Neural progenitor cell (in vitro differentiated cells): ENCODE results near the gene NPEPL1. TPM values are rescaled to one million over a fixed set of nuclear protein-coding genes. Genes with fewer than 3 reads are reported as not detected.

Experiments used
- DNase-seq: peaks from one replicate; pipeline ENCODE4 v3.0.0-alpha.2; 2016; ENCODE audit warnings: low spot score
- H2AFZ ChIP-seq: fragments of 200-600 bp; sonication (generic); replicated peaks from 2 replicates; pipeline ENCODE4 v1.6.1; 2016; ENCODE audit warnings: antibody characterized with exemption
- H3F3A ChIP-seq: fragments of 200-600 bp; sonication (generic); 2 replicates; pipeline ENCODE4 v1.6.1; 2016; ENCODE audit warnings: antibody characterized with exemption, low read depth
- H3K27ac ChIP-seq: fragments of 200-600 bp; sonication (generic); 2 replicates; pipeline ENCODE4 v1.5.1; 2016; ENCODE audit warnings: mild to moderate bottlenecking
- H3K27me3 ChIP-seq: fragments of 200-600 bp; sonication (generic); 2 replicates; pipeline ENCODE4 v1.6.1; 2016; ENCODE audit warnings: mild to moderate bottlenecking, moderate library complexity
- H3K36me3 ChIP-seq: fragments of 200-600 bp; sonication (generic); 2 replicates; pipeline ENCODE4 v1.5.1; 2016
- H3K4me1 ChIP-seq: fragments of 200-600 bp; sonication (generic); 2 replicates; pipeline ENCODE4 v1.6.1; 2016; ENCODE audit warnings: mixed run types
- H3K4me2 ChIP-seq: fragments of 200-600 bp; sonication (generic); 2 replicates; pipeline ENCODE4 v1.6.1; 2016
- H3K4me3 ChIP-seq: fragments of 200-600 bp; sonication (generic); 2 replicates; pipeline ENCODE4 v1.5.1; 2016
- H3K79me2 ChIP-seq: fragments of 200-600 bp; sonication (generic); 2 replicates; pipeline ENCODE4 v1.6.1; 2016; ENCODE audit warnings: low read depth
- H3K9ac ChIP-seq: fragments of 200-600 bp; sonication (generic); 2 replicates; pipeline ENCODE4 v1.6.1; 2016
- H3K9me3 ChIP-seq: fragments of 200-600 bp; sonication (generic); 2 replicates; pipeline ENCODE4 v1.5.1; 2016; ENCODE audit warnings: low read depth
- H4K20me1 ChIP-seq: fragments of 200-600 bp; sonication (generic); 2 replicates; pipeline ENCODE4 v1.6.1; 2016; ENCODE audit warnings: low read depth
- H3K27ac Mint-ChIP-seq: 3 replicates; pipeline ENCODE4 v1.8.0; 2021; ENCODE audit warnings: mixed read lengths
- H3K27me3 Mint-ChIP-seq: 2 replicates; pipeline ENCODE4 v1.8.0; 2022; ENCODE audit warnings: low read depth, mild to moderate bottlenecking, inconsistent platforms, moderate library complexity, mixed read lengths; ENCODE audit not compliant: insufficient read depth
- H3K36me3 Mint-ChIP-seq: 3 replicates; pipeline ENCODE4 v1.8.0; 2021; ENCODE audit warnings: mixed read lengths
- H3K4me1 Mint-ChIP-seq: 3 replicates; pipeline ENCODE4 v1.8.0; 2021; ENCODE audit warnings: mixed read lengths
- H3K4me3 Mint-ChIP-seq: 3 replicates; pipeline ENCODE4 v1.8.0; 2021; ENCODE audit warnings: mild to moderate bottlenecking, moderate library complexity, mixed read lengths
- H3K9me3 Mint-ChIP-seq: 3 replicates; pipeline ENCODE4 v1.8.0; 2020; ENCODE audit warnings: mixed read lengths
- CTCF ChIP-seq: fragments of 200-600 bp; sonication (generic); IDR thresholded peaks from 2 replicates; pipeline ENCODE4 v1.5.1; 2017; ENCODE audit warnings: antibody characterized with exemption, mild to moderate bottlenecking
- EZH2 ChIP-seq: fragments of 200-600 bp; sonication (generic); IDR thresholded peaks from 2 replicates; pipeline ENCODE4 v1.6.1; 2017; ENCODE audit warnings: antibody characterized with exemption, mild to moderate bottlenecking, moderate library complexity
- EZH2phosphoT487 ChIP-seq: fragments of 200-600 bp; sonication (generic); IDR thresholded peaks from 2 replicates; pipeline ENCODE4 v1.6.1; 2017; ENCODE audit warnings: antibody characterized with exemption
- total RNA-seq: library from RNA; depleted of rRNA; stranded (reverse); fragments of >200 nt; gene quantifications from 2 replicates; pipeline ENCODE4 v1.2.3, GENCODE V29; 2015; ENCODE audit warnings: low replicate concordance

NPEPL1 gene
- total RNA-seq, 1 donor from 2014 or later, result 10.9 TPM

DNA sequence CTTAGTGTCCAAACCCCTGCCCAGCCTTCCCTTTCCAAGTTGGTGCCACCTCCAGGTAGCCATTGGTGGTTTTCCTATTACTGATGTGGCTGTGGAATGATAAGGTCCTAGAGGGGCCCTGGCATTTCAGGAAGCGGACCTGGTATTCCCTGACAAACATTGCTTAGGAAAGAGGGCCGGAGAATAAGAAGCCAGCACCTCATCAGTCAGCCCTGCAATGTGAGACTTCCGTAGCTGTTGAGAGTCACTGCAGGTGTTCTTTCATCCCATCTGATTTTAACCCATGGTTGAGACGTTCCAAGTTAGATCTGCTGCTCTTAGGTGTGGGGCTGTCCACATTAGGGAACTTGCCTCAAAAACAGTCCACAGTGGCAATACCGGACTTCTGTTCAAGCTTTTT lies 14.8 kb upstream of the NPEPL1 start:
- TF ChIP-seq EZH2, result no peak
- Mint-ChIP-seq H3K27ac (no peak overlapping the region), H3K36me3 (peaks cover 26% of the 10 kb centered on the region), H3K27me3 (no peaks in the 10 kb centered on the region), H3K9me3 (no peaks in the 10 kb centered on the region), H3K4me1 (peaks cover under 1% of the 10 kb centered on the region), H3K4me3 (no peak overlapping the region)
- no peak overlapping the region for H3K4me3 ChIP-seq
- peaks cover 11% of the 10 kb centered on the region for H4K20me1 ChIP-seq
- H3F3A ChIP-seq, result no peaks in the 10 kb centered on the region
- no peaks in the 10 kb centered on the region for H3K79me2 ChIP-seq
- H3K9ac ChIP-seq, result no peak overlapping the region
- peaks cover 7% of the 10 kb centered on the region for H3K36me3 ChIP-seq
- H3K9me3 ChIP-seq, result no peaks in the 10 kb centered on the region
- H3K4me2 ChIP-seq, result no peak overlapping the region
- H3K4me1 ChIP-seq, result peaks cover 4% of the 10 kb centered on the region
- H2AFZ ChIP-seq, result no peak overlapping the region
- no peaks in the 10 kb centered on the region for H3K27me3 ChIP-seq
- no peak overlapping the region for H3K27ac ChIP-seq
- no peak for DNase-seq

GRCh38 chr20:58678806-58679205 lies 13.8 kb upstream of the NPEPL1 start:
- Mint-ChIP-seq H3K36me3 (peaks cover 21% of the 10 kb centered on the region), H3K27ac (no peak overlapping the region)
- TF ChIP-seq CTCF (no peak), EZH2 (no peak), EZH2phosphoT487 (no peak)

DNA sequence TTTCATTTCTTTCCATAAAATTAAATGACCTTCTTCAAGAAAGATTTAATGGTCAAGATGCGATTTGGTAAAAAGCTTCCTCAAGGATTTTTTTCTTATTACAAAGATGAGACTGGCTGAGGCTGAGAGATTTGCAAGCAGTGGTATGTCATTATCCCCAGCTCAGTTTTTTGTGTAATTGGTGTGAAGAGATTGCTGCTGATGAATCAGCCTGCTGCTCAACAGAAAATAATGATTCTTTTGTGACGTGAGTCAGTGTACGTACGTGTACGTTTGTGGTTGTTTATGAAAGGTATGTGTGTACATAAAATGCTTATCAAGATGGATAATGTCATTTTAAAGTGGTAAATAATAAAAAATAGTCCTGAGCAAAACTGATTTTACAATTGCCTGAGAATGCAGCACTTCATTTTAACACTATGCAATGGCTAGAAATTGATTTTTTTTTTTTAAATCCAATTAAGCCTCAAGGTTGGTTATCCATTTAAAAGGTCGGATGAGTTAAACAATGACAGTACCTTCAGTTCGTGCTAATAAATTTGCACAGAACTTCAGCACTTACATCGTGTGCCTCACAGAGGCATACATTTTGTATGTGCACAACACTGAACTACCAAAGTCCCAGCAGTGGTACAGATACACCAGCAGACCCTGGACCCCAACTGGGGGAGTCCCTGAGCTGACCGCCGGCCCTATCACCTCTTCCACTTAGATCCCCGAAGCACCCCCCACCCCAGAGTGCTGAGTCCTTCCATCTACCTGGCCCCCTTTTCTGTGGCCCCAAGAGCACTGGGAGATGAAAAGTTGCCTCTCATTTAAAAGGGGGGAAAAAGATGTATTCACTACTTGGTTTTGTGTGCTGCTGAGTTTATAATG lies 9.7 kb upstream of the NPEPL1 start:
- Histone ChIP-seq H3K4me1 (no peaks in the 10 kb centered on the region), H3K27me3 (no peaks in the 10 kb centered on the region), H3K79me2 (no peaks in the 10 kb centered on the region), H3K4me3 (no peak overlapping the region), H3K27ac (no peak overlapping the region), H3K9ac (no peak overlapping the region), H2AFZ (no peak overlapping the region), H3K9me3 (no peaks in the 10 kb centered on the region), H4K20me1 (peaks cover 3% of the 10 kb centered on the region), H3K4me2 (no peak overlapping the region), H3F3A (no peaks in the 10 kb centered on the region), H3K36me3 (no peaks in the 10 kb centered on the region)
- no peak for TF ChIP-seq EZH2phosphoT487
- no peak for TF ChIP-seq CTCF
- TF ChIP-seq EZH2, result no peak
- no peaks in the 10 kb centered on the region for H3K27me3 Mint-ChIP-seq
- no peak overlapping the region for H3K4me3 Mint-ChIP-seq
- no peak for DNase-seq
- H3K27ac Mint-ChIP-seq, result no peak overlapping the region
- no peaks in the 10 kb centered on the region for H3K4me1 Mint-ChIP-seq
- H3K36me3 Mint-ChIP-seq, result peaks cover 10% of the 10 kb centered on the region
- H3K9me3 Mint-ChIP-seq, result no peaks in the 10 kb centered on the region

More at GRCh38 chr20:58678806-58679205, 13.8 kb upstream of the NPEPL1 start:
- Histone ChIP-seq H3K9ac (no peak overlapping the region), H3K4me1 (peaks cover 4% of the 10 kb centered on the region), H4K20me1 (peaks cover 11% of the 10 kb centered on the region), H3K27ac (no peak overlapping the region), H3K36me3 (peaks cover 7% of the 10 kb centered on the region), H3K27me3 (no peaks in the 10 kb centered on the region), H2AFZ (no peak overlapping the region), H3K4me2 (no peak overlapping the region), H3K9me3 (no peaks in the 10 kb centered on the region), H3K79me2 (no peaks in the 10 kb centered on the region), H3F3A (no peaks in the 10 kb centered on the region), H3K4me3 (no peak overlapping the region)
- no peaks in the 10 kb centered on the region for H3K9me3 Mint-ChIP-seq
- H3K4me1 Mint-ChIP-seq, result no peaks in the 10 kb centered on the region
- DNase-seq, result no peak
- H3K27me3 Mint-ChIP-seq, result no peaks in the 10 kb centered on the region
- no peak overlapping the region for H3K4me3 Mint-ChIP-seq

DNA sequence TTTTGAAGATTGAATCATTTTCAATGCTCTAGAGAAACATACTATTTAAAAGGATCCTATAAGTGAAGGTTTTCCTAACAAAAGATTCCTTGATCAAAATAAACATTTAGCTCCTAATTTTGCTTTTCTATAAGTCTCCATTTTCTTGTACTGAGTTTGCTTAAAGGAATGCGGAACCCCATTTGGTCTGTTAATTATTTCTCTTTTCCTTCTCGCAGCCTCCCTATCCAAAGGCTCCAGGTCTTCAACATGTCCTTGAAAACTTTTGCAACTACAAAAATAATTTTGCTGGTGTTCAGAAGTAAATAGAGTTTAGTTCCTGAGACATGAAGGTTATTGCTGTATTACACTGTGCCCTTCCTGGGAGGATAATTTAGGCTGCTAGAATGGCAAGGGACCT lies 8.3 kb upstream of the NPEPL1 start:
- no peak overlapping the region for H3K4me2 ChIP-seq
- H3K79me2 ChIP-seq, result no peaks in the 10 kb centered on the region
- H3K27me3 ChIP-seq, result no peaks in the 10 kb centered on the region
- no peaks in the 10 kb centered on the region for H3K9me3 ChIP-seq
- H3K4me1 ChIP-seq, result no peaks in the 10 kb centered on the region
- H3F3A ChIP-seq, result no peaks in the 10 kb centered on the region
- Mint-ChIP-seq H3K27ac (no peak overlapping the region), H3K36me3 (peaks cover 10% of the 10 kb centered on the region), H3K27me3 (no peaks in the 10 kb centered on the region), H3K4me1 (peaks cover 5% of the 10 kb centered on the region), H3K4me3 (no peak overlapping the region), H3K9me3 (no peaks in the 10 kb centered on the region)
- no peak overlapping the region for H3K9ac ChIP-seq
- no peaks in the 10 kb centered on the region for H4K20me1 ChIP-seq
- no peaks in the 10 kb centered on the region for H3K36me3 ChIP-seq
- no peak for DNase-seq
- TF ChIP-seq EZH2, result no peak
- TF ChIP-seq EZH2phosphoT487, result no peak
- TF ChIP-seq CTCF, result no peak
- no peak overlapping the region for H3K4me3 ChIP-seq
- no peak overlapping the region for H2AFZ ChIP-seq
- no peak overlapping the region for H3K27ac ChIP-seq
